ENCODE measurements around the gene KIF22.

DNA sequence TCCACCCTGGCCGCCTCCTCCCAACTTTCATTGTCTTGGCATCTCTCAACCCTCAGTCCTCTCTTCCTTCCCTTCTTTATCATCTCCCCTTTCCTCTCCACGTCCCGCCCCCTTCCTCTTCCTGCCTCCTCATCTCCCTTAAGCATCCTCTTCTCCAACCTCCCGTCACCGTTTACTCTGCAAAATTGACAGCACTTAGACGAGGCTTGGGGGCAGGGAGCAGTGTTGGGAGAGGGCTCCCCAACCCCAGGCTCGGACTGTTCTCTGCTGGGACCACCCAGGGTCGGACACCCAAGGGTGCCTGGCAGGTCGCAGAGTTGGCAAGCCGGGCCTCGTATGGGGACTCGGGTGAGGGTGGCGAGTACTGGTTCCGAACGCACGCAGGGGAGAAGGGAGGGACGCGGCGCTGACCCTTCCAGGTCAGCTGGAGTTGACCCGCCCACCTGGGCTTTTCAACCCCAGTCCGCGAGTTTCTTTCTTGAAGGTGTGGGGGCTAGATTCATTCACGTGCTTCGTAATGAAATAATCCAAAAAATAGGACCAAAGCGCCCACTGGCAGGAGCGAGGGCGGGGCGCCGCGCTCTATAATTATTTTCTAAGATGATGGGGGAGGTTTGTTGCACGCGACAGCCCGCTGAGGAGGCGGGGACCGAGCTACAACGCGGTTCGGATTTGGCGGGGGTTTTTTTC is 24.6 kb downstream of the KIF22 start:
- TF ChIP-seq POLR2A (IDR thresholded peaks at IDR 0.05; ENCODE audit: low read length) (no peak), GATA1 (IDR thresholded peaks at IDR 0.05; ENCODE audit: low read depth, low read length) (no peak)
